Parathyroid adenoma (tissue), 2 donors: ENCODE results near the gene TRAF5.

ENCODE experiments used
- H2AFZ ChIP-seq: fragments of 300-600 bp; sonication (generic); one replicate; pipeline ENCODE4 v1.7.0; 2017; ENCODE audit warnings: antibody characterized with exemption, mild to moderate bottlenecking
- H3K27ac ChIP-seq: fragments of 300-600 bp; sonication (generic); one replicate; pipeline ENCODE4 v1.7.0; 2017
- H3K27me3 ChIP-seq: fragments of 300-600 bp; sonication (generic); one replicate; pipeline ENCODE4 v1.7.0; 2017; ENCODE audit warnings: low read length; ENCODE audit not compliant: control insufficient read depth, insufficient read depth
- H3K36me3 ChIP-seq: fragments of 300-600 bp; sonication (generic); one replicate; pipeline ENCODE4 v1.7.0; 2017; ENCODE audit warnings: low read length; ENCODE audit not compliant: control insufficient read depth, insufficient read depth
- H3K4me1 ChIP-seq: fragments of 300-600 bp; sonication (generic); one replicate; pipeline ENCODE4 v1.7.0; 2017; ENCODE audit warnings: control low read depth
- H3K4me2 ChIP-seq: fragments of 300-600 bp; sonication (generic); one replicate; pipeline ENCODE4 v1.7.0; 2017; ENCODE audit warnings: low read length
- H3K4me3 ChIP-seq: fragments of 300-600 bp; sonication (generic); one replicate; pipeline ENCODE4 v1.7.0; 2017; ENCODE audit warnings: low read depth, low read length
- H3K79me2 ChIP-seq: fragments of 300-600 bp; sonication (generic); one replicate; pipeline ENCODE4 v1.7.0; 2017; ENCODE audit warnings: control low read depth
- H3K9ac ChIP-seq: fragments of 300-600 bp; sonication (generic); one replicate; pipeline ENCODE4 v1.7.0; 2017; ENCODE audit warnings: mild to moderate bottlenecking
- H3K9me3 ChIP-seq: fragments of 300-600 bp; sonication (generic); one replicate; pipeline ENCODE4 v1.7.0; 2017; ENCODE audit warnings: low read length; ENCODE audit not compliant: control insufficient read depth
- TF ChIP-seq, protein P1 (sequence below): fragments of 300-600 bp; sonication (generic); IDR thresholded peaks from one replicate; pipeline ENCODE4 v1.7.0; 2017; ENCODE audit warnings: antibody characterized with exemption, mild to moderate bottlenecking
- donor health status: primary hyperparathyroidism.

Gene TRAF5

DNA sequence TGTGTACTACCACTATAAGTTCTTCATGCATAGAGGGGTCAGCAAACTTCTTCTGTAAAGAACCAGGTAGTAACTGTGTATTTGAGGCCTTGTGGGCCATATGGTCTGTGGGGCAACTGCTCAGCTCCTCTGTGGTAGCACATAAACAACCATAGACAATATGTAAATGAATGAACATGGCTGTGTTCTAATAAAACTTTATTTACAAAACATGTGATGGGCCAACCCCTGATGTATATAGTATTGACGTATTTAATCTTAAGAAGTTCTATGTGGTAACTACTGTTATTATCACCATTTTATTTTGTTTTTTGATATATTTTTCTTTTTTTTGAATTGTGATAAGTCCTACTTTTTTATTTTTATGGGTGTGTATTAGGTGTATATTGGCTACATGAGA lies 15.4 kb downstream of the TRAF5 start:
- H3K4me1 ChIP-seq, result no peaks in the 10 kb centered on the region
- no peak overlapping the region for H3K9ac ChIP-seq
- H3K27me3 ChIP-seq, result no peaks in the 10 kb centered on the region
- H3K79me2 ChIP-seq, result no peaks in the 10 kb centered on the region
- H2AFZ ChIP-seq, result no peak overlapping the region
- TF ChIP-seq, protein P1, sequence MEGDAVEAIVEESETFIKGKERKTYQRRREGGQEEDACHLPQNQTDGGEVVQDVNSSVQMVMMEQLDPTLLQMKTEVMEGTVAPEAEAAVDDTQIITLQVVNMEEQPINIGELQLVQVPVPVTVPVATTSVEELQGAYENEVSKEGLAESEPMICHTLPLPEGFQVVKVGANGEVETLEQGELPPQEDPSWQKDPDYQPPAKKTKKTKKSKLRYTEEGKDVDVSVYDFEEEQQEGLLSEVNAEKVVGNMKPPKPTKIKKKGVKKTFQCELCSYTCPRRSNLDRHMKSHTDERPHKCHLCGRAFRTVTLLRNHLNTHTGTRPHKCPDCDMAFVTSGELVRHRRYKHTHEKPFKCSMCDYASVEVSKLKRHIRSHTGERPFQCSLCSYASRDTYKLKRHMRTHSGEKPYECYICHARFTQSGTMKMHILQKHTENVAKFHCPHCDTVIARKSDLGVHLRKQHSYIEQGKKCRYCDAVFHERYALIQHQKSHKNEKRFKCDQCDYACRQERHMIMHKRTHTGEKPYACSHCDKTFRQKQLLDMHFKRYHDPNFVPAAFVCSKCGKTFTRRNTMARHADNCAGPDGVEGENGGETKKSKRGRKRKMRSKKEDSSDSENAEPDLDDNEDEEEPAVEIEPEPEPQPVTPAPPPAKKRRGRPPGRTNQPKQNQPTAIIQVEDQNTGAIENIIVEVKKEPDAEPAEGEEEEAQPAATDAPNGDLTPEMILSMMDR, result no peak
- H3K9me3 ChIP-seq, result no peaks in the 10 kb centered on the region
- H3K4me3 ChIP-seq, result no peak overlapping the region
- no peak overlapping the region for H3K27ac ChIP-seq
- H3K4me2 ChIP-seq, result no peak overlapping the region
- no peaks in the 10 kb centered on the region for H3K36me3 ChIP-seq

GRCh38 chr1:211343607-211344006 lies 17.0 kb downstream of the TRAF5 start:
- no peaks in the 10 kb centered on the region for H3K9me3 ChIP-seq
- H2AFZ ChIP-seq, result no peak overlapping the region
- no peaks in the 10 kb centered on the region for H3K27me3 ChIP-seq
- H3K27ac ChIP-seq, result no peak overlapping the region
- no peak overlapping the region for H3K9ac ChIP-seq
- H3K36me3 ChIP-seq, result no peaks in the 10 kb centered on the region
- no peaks in the 10 kb centered on the region for H3K79me2 ChIP-seq
- no peak overlapping the region for H3K4me2 ChIP-seq
- no peak overlapping the region for H3K4me3 ChIP-seq
- no peaks in the 10 kb centered on the region for H3K4me1 ChIP-seq
- TF ChIP-seq, protein P1, result no peak

DNA sequence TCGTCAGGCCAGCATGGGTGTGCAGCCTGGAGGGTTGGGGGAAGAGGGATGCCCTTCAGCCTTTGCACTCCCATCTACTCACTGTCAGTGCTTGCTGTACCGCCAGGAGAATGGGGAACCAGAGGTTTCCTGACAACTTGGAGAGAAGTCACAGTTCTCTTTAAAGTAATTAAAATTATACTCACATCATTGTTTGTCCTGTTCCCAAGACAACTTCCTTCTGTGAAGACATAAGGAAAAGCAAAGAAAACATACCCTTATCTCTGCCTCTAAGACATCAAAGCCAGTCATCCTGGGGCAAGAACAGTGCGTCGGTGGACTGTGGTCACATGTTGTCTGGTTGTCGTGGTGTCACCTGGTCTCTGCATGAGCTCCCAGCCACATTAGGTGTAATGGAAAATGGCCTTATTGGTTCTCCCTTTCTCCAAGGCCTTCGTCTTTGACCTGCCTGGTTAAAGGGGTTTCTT lies 17.6 kb downstream of the TRAF5 start:
- no peak overlapping the region for H2AFZ ChIP-seq
- no peak overlapping the region for H3K9ac ChIP-seq
- H3K4me3 ChIP-seq, result no peak overlapping the region
- H3K4me1 ChIP-seq, result no peaks in the 10 kb centered on the region
- H3K9me3 ChIP-seq, result no peaks in the 10 kb centered on the region
- no peaks in the 10 kb centered on the region for H3K27me3 ChIP-seq
- H3K27ac ChIP-seq, result no peak overlapping the region
- no peaks in the 10 kb centered on the region for H3K79me2 ChIP-seq
- no peak overlapping the region for H3K4me2 ChIP-seq
- TF ChIP-seq, protein P1, result no peak
- H3K36me3 ChIP-seq, result no peaks in the 10 kb centered on the region

GRCh38 chr1:211345719-211346118 lies 19.1 kb downstream of the TRAF5 start:
- Histone ChIP-seq H3K9ac (no peak overlapping the region), H3K36me3 (no peaks in the 10 kb centered on the region), H3K27ac (no peak overlapping the region), H3K4me1 (no peaks in the 10 kb centered on the region), H3K9me3 (no peaks in the 10 kb centered on the region), H3K79me2 (no peaks in the 10 kb centered on the region), H3K27me3 (no peaks in the 10 kb centered on the region), H2AFZ (no peak overlapping the region), H3K4me3 (no peak overlapping the region), H3K4me2 (no peak overlapping the region)
- TF ChIP-seq, protein P1, result no peak

- no peaks in the 10 kb centered on the region for H3K27me3 ChIP-seq
- TF ChIP-seq, protein P1, result no peak
- no peak overlapping the region for H3K4me2 ChIP-seq
- H3K27ac ChIP-seq, result no peak overlapping the region
- H3K9me3 ChIP-seq, result no peaks in the 10 kb centered on the region
- no peak overlapping the region for H3K4me3 ChIP-seq
- no peak overlapping the region for H3K9ac ChIP-seq
- H3K4me1 ChIP-seq, result no peaks in the 10 kb centered on the region
- no peaks in the 10 kb centered on the region for H3K36me3 ChIP-seq
- no peak overlapping the region for H2AFZ ChIP-seq
- H3K79me2 ChIP-seq, result no peaks in the 10 kb centered on the region
Measured at GRCh38 chr1:211347077-211347844, 20.6 kb downstream of the TRAF5 start.
